ENCODE data around the gene DMD.
"Not testable (repeated sequence)": the region's sequence is repeated elsewhere in the genome, so short reads cannot be mapped to it uniquely, and the experiment has no call there.

Gene DMD

GRCh38 chrX:31527455-31528126 lies 1683.8 kb downstream of the DMD start:
- DNase-seq (ENCODE audit: low read depth in 2 of 2), result no peak

- no peak for DNase-seq (ENCODE audit: low read depth in 2 of 2)
Observed at GRCh38 chrX:31523884-31524536, 1687.3 kb downstream of the DMD start.

GRCh38 chrX:31522760-31523159 lies 1688.6 kb downstream of the DMD start:
- DNase-seq (ENCODE audit: low read depth in 2 of 2), result no peak

GRCh38 chrX:31521941-31522340 lies 1689.4 kb downstream of the DMD start:
- no peak for DNase-seq (ENCODE audit: low read depth in 2 of 2)

GRCh38 chrX:31516527-31516926 lies 1694.8 kb downstream of the DMD start:
- DNase-seq (ENCODE audit: low read depth in 2 of 2), result no peak

- DNase-seq (ENCODE audit: low read depth in 2 of 2), result no peak
Observed at GRCh38 chrX:31508338-31508737, 1703.0 kb downstream of the DMD start.

- no peak for DNase-seq (ENCODE audit: low read depth in 2 of 2)
Observed at GRCh38 chrX:31506928-31507327, 1704.4 kb downstream of the DMD start.

- no peak for DNase-seq (ENCODE audit: low read depth in 2 of 2)
Observed at GRCh38 chrX:31506360-31506759, 1705.0 kb downstream of the DMD start.

GRCh38 chrX:31500921-31501320 lies 1710.4 kb downstream of the DMD start:
- DNase-seq (ENCODE audit: low read depth in 2 of 2), result no peak

GRCh38 chrX:31499109-31499508 lies 1712.2 kb downstream of the DMD start:
- no peak for DNase-seq (ENCODE audit: low read depth in 2 of 2)

- DNase-seq (ENCODE audit: low read depth in 2 of 2), result no peak
Observed at GRCh38 chrX:31497086-31497485, 1714.3 kb downstream of the DMD start.

- DNase-seq (ENCODE audit: low read depth in 2 of 2), result no peak
Observed at GRCh38 chrX:31487951-31488350, 1723.4 kb downstream of the DMD start.

GRCh38 chrX:31483336-31483735 lies 1728.0 kb downstream of the DMD start:
- DNase-seq (ENCODE audit: low read depth in 2 of 2), result no peak

GRCh38 chrX:31480696-31481095 lies 1730.7 kb downstream of the DMD start:
- no peak for DNase-seq (ENCODE audit: low read depth in 2 of 2)

GRCh38 chrX:31471229-31471628 lies 1740.1 kb downstream of the DMD start:
- no peak for DNase-seq (ENCODE audit: low read depth in 2 of 2)

- DNase-seq (ENCODE audit: low read depth in 2 of 2), result not testable (repeated sequence)
Observed at GRCh38 chrX:31470753-31471152, 1740.6 kb downstream of the DMD start.

- DNase-seq (ENCODE audit: low read depth in 2 of 2), result no peak
Observed at GRCh38 chrX:31464306-31464915, 1746.9 kb downstream of the DMD start.

- DNase-seq (ENCODE audit: low read depth in 2 of 2), result no peak
Observed at GRCh38 chrX:31461266-31461665, 1750.1 kb downstream of the DMD start.

- DNase-seq (ENCODE audit: low read depth in 2 of 2), result no peak
Observed at GRCh38 chrX:31459361-31459760, 1752.0 kb downstream of the DMD start.

GRCh38 chrX:31449965-31450364 lies 1761.4 kb downstream of the DMD start:
- DNase-seq (ENCODE audit: low read depth in 2 of 2), result no peak

- no peak for DNase-seq (ENCODE audit: low read depth in 2 of 2)
Observed at GRCh38 chrX:31449081-31449480, 1762.3 kb downstream of the DMD start.

GRCh38 chrX:31445542-31445941 lies 1765.8 kb downstream of the DMD start:
- DNase-seq (ENCODE audit: low read depth in 2 of 2), result no peak

GRCh38 chrX:31443654-31444053 lies 1767.7 kb downstream of the DMD start:
- no peak for DNase-seq (ENCODE audit: low read depth in 2 of 2)
